NT2/D1 (cell line): ENCODE data around the gene MYLK.
A peak's percentile ranks its signal among the peaks of the same experiment; 100 is the strongest.

Source experiments
- DNase-seq: peaks from one replicate; pipeline ENCODE4 v3.0.0-alpha.2; 2011; ENCODE audit warnings: low read depth, low spot score
- H3K27me3 ChIP-seq: 2 replicates; pipeline ENCODE4 v1.6.0; 2011; ENCODE audit warnings: mild to moderate bottlenecking; ENCODE audit not compliant: insufficient read length, insufficient read depth
- H3K36me3 ChIP-seq: 2 replicates; pipeline ENCODE4 v1.6.1; 2011; ENCODE audit warnings: mild to moderate bottlenecking, low read length, mixed read lengths; ENCODE audit not compliant: insufficient read depth, insufficient read length
- H3K4me1 ChIP-seq: 2 replicates; pipeline ENCODE4 v1.5.1; 2011; ENCODE audit not compliant: insufficient read depth, insufficient read length
- H3K4me3 ChIP-seq: 2 replicates; pipeline ENCODE4 v1.5.1; 2011; ENCODE audit warnings: low read depth; ENCODE audit not compliant: insufficient read length
- H3K9ac ChIP-seq: 2 replicates; pipeline ENCODE4 v1.6.0; 2011; ENCODE audit warnings: low read depth; ENCODE audit not compliant: insufficient read length
- H3K9me3 ChIP-seq: 2 replicates; pipeline ENCODE4 v1.5.1; 2011; ENCODE audit warnings: mild to moderate bottlenecking, low read length; ENCODE audit not compliant: insufficient read depth
- SUZ12 ChIP-seq: IDR thresholded peaks from 2 replicates; pipeline ENCODE4 v1.6.1; 2011; ENCODE audit not compliant: insufficient read length, insufficient read depth; ENCODE audit errors: extremely low read depth
- YY1 ChIP-seq: IDR thresholded peaks from 2 replicates; pipeline ENCODE4 v1.6.1; 2011; ENCODE audit not compliant: insufficient read length, insufficient read depth
- ZNF274 ChIP-seq: IDR thresholded peaks from 2 replicates; pipeline ENCODE4 v1.6.1; 2011; ENCODE audit warnings: mild to moderate bottlenecking, low read depth, low read length

The MYLK gene

GRCh38 chr3:123730829-123731228 lies 153.3 kb downstream of the MYLK start:
- DNase-seq: no peak
- Histone ChIP-seq H3K9ac (no peak overlapping the region), H3K9me3 (no peaks in the 10 kb centered on the region), H3K27me3 (no peaks in the 10 kb centered on the region), H3K4me1 (peaks cover 5% of the 10 kb centered on the region), H3K36me3 (peaks cover 14% of the 10 kb centered on the region), H3K4me3 (no peak overlapping the region)
- TF ChIP-seq SUZ12: no peak
- TF ChIP-seq YY1: no peak
- no peak for TF ChIP-seq ZNF274

- TF ChIP-seq SUZ12: no peak
- TF ChIP-seq ZNF274: no peak
- no peak for TF ChIP-seq YY1
- Histone ChIP-seq H3K36me3 (peaks cover 14% of the 10 kb centered on the region), H3K4me1 (no peaks in the 10 kb centered on the region), H3K4me3 (no peak overlapping the region), H3K27me3 (no peaks in the 10 kb centered on the region), H3K9me3 (no peaks in the 10 kb centered on the region), H3K9ac (no peak overlapping the region)
- no peak for DNase-seq
Observed at GRCh38 chr3:123728991-123729390, 155.1 kb downstream of the MYLK start.

GRCh38 chr3:123728014-123728413 lies 156.1 kb downstream of the MYLK start:
- no peaks in the 10 kb centered on the region for H3K4me1 ChIP-seq
- H3K27me3 ChIP-seq: no peaks in the 10 kb centered on the region
- H3K36me3 ChIP-seq: peaks cover 6% of the 10 kb centered on the region
- TF ChIP-seq ZNF274 (no peak), SUZ12 (no peak), YY1 (no peak)
- DNase-seq: no peak
- no peaks in the 10 kb centered on the region for H3K9me3 ChIP-seq
- H3K9ac ChIP-seq: no peak overlapping the region
- no peak overlapping the region for H3K4me3 ChIP-seq

GRCh38 chr3:123725652-123726400 lies 158.3 kb downstream of the MYLK start:
- no peaks in the 10 kb centered on the region for H3K4me1 ChIP-seq
- TF ChIP-seq SUZ12: no peak
- TF ChIP-seq YY1: no peak
- TF ChIP-seq ZNF274: no peak
- H3K9ac ChIP-seq: no peak overlapping the region
- no peaks in the 10 kb centered on the region for H3K27me3 ChIP-seq
- H3K9me3 ChIP-seq: no peaks in the 10 kb centered on the region
- no peak for DNase-seq
- peaks cover 4% of the 10 kb centered on the region for H3K36me3 ChIP-seq
- no peak overlapping the region for H3K4me3 ChIP-seq

GRCh38 chr3:123724306-123724705 lies 159.8 kb downstream of the MYLK start:
- no peaks in the 10 kb centered on the region for H3K4me1 ChIP-seq
- H3K9me3 ChIP-seq: no peaks in the 10 kb centered on the region
- no peak overlapping the region for H3K4me3 ChIP-seq
- H3K36me3 ChIP-seq: peaks cover 6% of the 10 kb centered on the region
- no peak for TF ChIP-seq SUZ12
- TF ChIP-seq ZNF274: no peak
- TF ChIP-seq YY1: no peak
- H3K9ac ChIP-seq: no peak overlapping the region
- H3K27me3 ChIP-seq: no peaks in the 10 kb centered on the region
- DNase-seq: no peak

- H3K4me1 ChIP-seq: no peaks in the 10 kb centered on the region
- H3K27me3 ChIP-seq: no peaks in the 10 kb centered on the region
- H3K9me3 ChIP-seq: no peaks in the 10 kb centered on the region
- no peak overlapping the region for H3K4me3 ChIP-seq
- H3K9ac ChIP-seq: no peak overlapping the region
- TF ChIP-seq SUZ12: no peak
- no peak for TF ChIP-seq ZNF274
- no peak for TF ChIP-seq YY1
- peaks cover 6% of the 10 kb centered on the region for H3K36me3 ChIP-seq
- peak; percentile 75 for DNase-seq
Observed at GRCh38 chr3:123723522-123724168, 160.5 kb downstream of the MYLK start.

GRCh38 chr3:123723070-123723469 lies 161.1 kb downstream of the MYLK start:
- no peak overlapping the region for H3K4me3 ChIP-seq
- no peaks in the 10 kb centered on the region for H3K9me3 ChIP-seq
- no peak overlapping the region for H3K9ac ChIP-seq
- TF ChIP-seq YY1 (no peak), SUZ12 (no peak), ZNF274 (no peak)
- peaks cover 6% of the 10 kb centered on the region for H3K36me3 ChIP-seq
- no peak for DNase-seq
- H3K4me1 ChIP-seq: no peaks in the 10 kb centered on the region
- no peaks in the 10 kb centered on the region for H3K27me3 ChIP-seq
